Anterior cingulate cortex (tissue), 58 donors: ENCODE results near the gene SLC28A1.

Source experiments
- DNase-seq, 58 donors: peaks; one replicate each; lab custom pipeline; 2025; lab: John Stamatoyannopoulos, UW

SLC28A1 gene

GRCh38 chr15:84960391-84961113 lies 76.1 kb downstream of the SLC28A1 start:
- no peak for DNase-seq

- DNase-seq: no peak
Measured at GRCh38 chr15:84961114-84961452, 76.6 kb downstream of the SLC28A1 start.

- no peak for DNase-seq
Measured at GRCh38 chr15:84961707-84962106, 77.2 kb downstream of the SLC28A1 start.

GRCh38 chr15:84962955-84963354 lies 78.5 kb downstream of the SLC28A1 start:
- DNase-seq: no peak

GRCh38 chr15:84967380-84967779 lies 82.9 kb downstream of the SLC28A1 start:
- DNase-seq: no peak

- DNase-seq: no peak
Measured at GRCh38 chr15:84968301-84968700, 83.8 kb downstream of the SLC28A1 start.

GRCh38 chr15:84969257-84969656 lies 84.8 kb downstream of the SLC28A1 start:
- peak in 23 of 58 donors; percentile 6 to 79 (median 37) for DNase-seq

- DNase-seq: no peak
Measured at GRCh38 chr15:84970843-84971242, 86.4 kb downstream of the SLC28A1 start.

GRCh38 chr15:84973492-84974460 lies 89.3 kb downstream of the SLC28A1 start:
- no peak for DNase-seq

- DNase-seq: no peak
Measured at GRCh38 chr15:84975871-84976351, 91.4 kb downstream of the SLC28A1 start.

- no peak for DNase-seq
Measured at GRCh38 chr15:84976746-84977345, 92.4 kb downstream of the SLC28A1 start.

GRCh38 chr15:84979651-84980050 lies 95.2 kb downstream of the SLC28A1 start:
- peak in 2 of 58 donors; percentile 3 to 17 for DNase-seq

GRCh38 chr15:84980196-84981053 lies 96.0 kb downstream of the SLC28A1 start:
- DNase-seq: peak; percentile 34 to 94 (median 85)

- DNase-seq: peak; percentile 51 to 95 (median 90)
Measured at GRCh38 chr15:84981054-84981710, 96.7 kb downstream of the SLC28A1 start.

GRCh38 chr15:84981711-84982300 lies 97.3 kb downstream of the SLC28A1 start, which contains the start of gene PDE8A:
PDE8A (plus strand) TSS chr15:84981856; CDS start chr15:84982163, 307 bp downstream.
- peak in 12 of 58 donors; percentile 21 to 73 (median 46) for DNase-seq

- peak in 30 of 58 donors; percentile 4 to 50 (median 25) for DNase-seq
Measured at GRCh38 chr15:84982301-84982920, 97.9 kb downstream of the SLC28A1 start.

- DNase-seq: no peak
Measured at GRCh38 chr15:84983294-84983693, 98.8 kb downstream of the SLC28A1 start.

- DNase-seq: no peak
Measured at GRCh38 chr15:84983711-84984110, 99.2 kb downstream of the SLC28A1 start.
